ENCODE results near the gene RNF11. TPM values are rescaled to one million over a fixed set of nuclear protein-coding genes. Genes with fewer than 3 reads are reported as not detected.
"Not testable (repeated sequence)": the region's sequence is repeated elsewhere in the genome, so short reads cannot be mapped to it uniquely, and the experiment has no call there.

Gene RNF11
- total RNA-seq, 2 donors from 2014 or later = 87.2 to 103 TPM

- Histone ChIP-seq H3K4me1 (no peaks in the 10 kb centered on the region), H3K27me3 (no peaks in the 10 kb centered on the region), H3K4me3 (no peak overlapping the region), H3K9me3 (no peaks in the 10 kb centered on the region), H3K36me3 (no peaks in the 10 kb centered on the region), H3K27ac (no peak overlapping the region)
- TF ChIP-seq CTCF (IDR thresholded peaks at IDR 0.05) = no peak
- DNase-seq (ENCODE audit: low spot score) = no peak
These were observed 13.8 kb upstream of the RNF11 start for GRCh38 chr1:51222136-51222787.

GRCh38 chr1:51222809-51223208 lies 13.3 kb upstream of the RNF11 start:
- Histone ChIP-seq H3K9me3 (no peaks in the 10 kb centered on the region), H3K27ac (no peak overlapping the region), H3K4me3 (no peak overlapping the region), H3K27me3 (no peaks in the 10 kb centered on the region), H3K4me1 (no peaks in the 10 kb centered on the region), H3K36me3 (no peaks in the 10 kb centered on the region)
- DNase-seq (ENCODE audit: low spot score) = no peak
- TF ChIP-seq CTCF (IDR thresholded peaks at IDR 0.05) = no peak

- no peaks in the 10 kb centered on the region for H3K27me3 ChIP-seq
- H3K36me3 ChIP-seq = no peaks in the 10 kb centered on the region
- no peak overlapping the region for H3K27ac ChIP-seq
- H3K4me1 ChIP-seq = no peaks in the 10 kb centered on the region
- DNase-seq (ENCODE audit: low spot score) = no peak
- no peak for TF ChIP-seq CTCF (IDR thresholded peaks at IDR 0.05)
- H3K9me3 ChIP-seq = no peaks in the 10 kb centered on the region
- no peak overlapping the region for H3K4me3 ChIP-seq
These were observed 11.8 kb upstream of the RNF11 start for GRCh38 chr1:51224255-51224654.

GRCh38 chr1:51227231-51227960 lies 8.7 kb upstream of the RNF11 start:
- DNase-seq (ENCODE audit: low spot score); H3K27ac ChIP-seq; H3K4me1 ChIP-seq; H3K36me3 ChIP-seq; H3K27me3 ChIP-seq; H3K9me3 ChIP-seq; H3K4me3 ChIP-seq: not testable (repeated sequence)

- not testable (repeated sequence) for H3K4me3 ChIP-seq; H3K27ac ChIP-seq; H3K9me3 ChIP-seq; H3K36me3 ChIP-seq; DNase-seq (ENCODE audit: low spot score); H3K4me1 ChIP-seq; H3K27me3 ChIP-seq
These were observed 7.6 kb upstream of the RNF11 start for GRCh38 chr1:51228471-51228870.

- no peak for TF ChIP-seq CTCF (IDR thresholded peaks at IDR 0.05)
- no peaks in the 10 kb centered on the region for H3K27me3 ChIP-seq
- no peaks in the 10 kb centered on the region for H3K9me3 ChIP-seq
- no peaks in the 10 kb centered on the region for H3K36me3 ChIP-seq
- peaks cover 0 to 8% of the 10 kb centered on the region in 2 donors for H3K4me1 ChIP-seq
- no peak overlapping the region for H3K27ac ChIP-seq
- no peak for DNase-seq (ENCODE audit: low spot score)
- no peak overlapping the region for H3K4me3 ChIP-seq
These were observed 5.5 kb upstream of the RNF11 start for GRCh38 chr1:51230501-51231078.

All from right atrium auricular region (tissue), 2 donors.